Right hindlimb (tissue), 1 donor: ENCODE data around the gene ARRDC5.
"Not testable (repeated sequence)": the region's sequence is repeated elsewhere in the genome, so short reads cannot be mapped to it uniquely, and the experiment has no call there.

Source experiments
- DNase-seq: peaks from one replicate; pipeline ENCODE4 v3.0.0-alpha.2; 2018

The ARRDC5 gene

DNA sequence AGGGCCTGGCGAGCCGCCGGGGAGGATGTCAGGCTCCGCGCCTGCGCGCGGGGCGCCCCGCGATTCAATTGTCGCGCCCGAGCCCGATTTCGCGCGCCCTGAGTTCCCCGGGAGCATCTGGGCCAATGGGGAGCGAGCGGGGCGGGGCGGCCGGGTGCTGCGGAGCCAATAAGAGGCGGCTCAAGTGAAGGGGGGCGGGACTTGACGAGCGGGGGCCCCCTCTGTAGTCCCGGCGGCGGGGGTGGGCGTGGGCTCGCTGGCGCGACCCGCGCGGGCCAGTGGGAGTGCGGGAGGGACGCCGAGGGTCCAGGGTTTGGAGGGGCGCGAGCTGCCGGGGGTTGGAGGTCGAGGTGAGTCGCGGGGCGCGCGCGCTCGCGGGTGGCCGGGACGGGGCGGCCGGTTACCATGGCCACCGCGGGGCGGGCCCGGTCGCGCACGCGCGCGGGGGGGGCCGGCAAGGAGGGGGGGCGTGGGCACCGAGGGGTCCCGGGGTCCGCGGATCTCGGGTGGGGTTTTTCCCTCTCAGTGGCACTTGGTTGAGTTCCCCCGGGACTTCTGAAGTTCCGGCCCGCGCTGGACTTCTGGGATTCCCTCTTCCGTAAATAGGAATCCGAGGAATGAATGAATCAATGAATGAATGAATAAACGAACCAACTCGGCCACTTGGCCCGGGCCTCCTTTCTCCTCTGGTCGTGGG lies 7.3 kb upstream of the ARRDC5 start:
- DNase-seq: peak; percentile 95

DNA sequence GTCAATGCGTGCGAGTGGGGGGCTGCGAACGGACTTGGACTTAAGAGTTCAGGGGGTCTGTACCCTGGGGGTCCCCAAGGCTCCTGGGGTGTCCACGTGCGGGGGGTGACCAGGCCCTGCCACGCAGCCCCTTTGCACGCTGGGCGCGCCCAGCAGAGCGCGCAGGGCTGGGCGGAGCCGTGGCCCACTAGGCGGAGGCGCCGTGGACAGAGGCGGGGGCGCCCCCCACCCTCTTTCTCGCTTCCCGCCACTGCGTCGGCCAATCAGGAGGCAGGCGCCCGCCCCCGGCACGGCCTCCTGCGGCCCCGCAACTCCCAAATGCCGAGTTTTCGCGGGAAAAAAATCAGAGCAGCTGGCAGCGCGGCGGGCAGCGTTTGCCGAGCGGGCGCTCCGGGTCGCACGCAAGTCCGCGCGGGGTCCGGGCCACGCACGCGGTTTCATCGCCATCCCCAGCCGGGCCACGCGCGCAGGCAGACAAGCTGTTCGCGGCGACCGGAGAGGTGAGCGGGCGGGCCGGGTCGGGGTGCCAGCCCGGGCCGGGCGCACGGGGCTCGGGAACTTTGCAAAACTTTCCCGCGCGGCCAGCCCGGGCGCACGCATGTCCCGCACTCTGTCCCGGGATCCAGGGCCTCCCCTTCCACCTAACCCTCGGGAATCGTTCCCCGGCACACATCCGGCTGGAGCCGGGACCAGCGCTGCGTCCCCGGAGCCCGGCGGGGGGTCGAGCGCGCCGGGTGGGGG lies 6.6 kb upstream of the ARRDC5 start, which contains the start of gene UHRF1:
Gene UHRF1, plus strand, starts transcription at position 346 of the 741 bp plus-strand sequence. CDS start 1,385 bp downstream, outside the sequence.
- DNase-seq: peak; percentile 69

- no peak for DNase-seq
These were observed 6.1 kb upstream of the ARRDC5 start for GRCh38 chr19:4908781-4909155.

GRCh38 chr19:4908360-4908759 lies 5.7 kb upstream of the ARRDC5 start:
- no peak for DNase-seq

DNA sequence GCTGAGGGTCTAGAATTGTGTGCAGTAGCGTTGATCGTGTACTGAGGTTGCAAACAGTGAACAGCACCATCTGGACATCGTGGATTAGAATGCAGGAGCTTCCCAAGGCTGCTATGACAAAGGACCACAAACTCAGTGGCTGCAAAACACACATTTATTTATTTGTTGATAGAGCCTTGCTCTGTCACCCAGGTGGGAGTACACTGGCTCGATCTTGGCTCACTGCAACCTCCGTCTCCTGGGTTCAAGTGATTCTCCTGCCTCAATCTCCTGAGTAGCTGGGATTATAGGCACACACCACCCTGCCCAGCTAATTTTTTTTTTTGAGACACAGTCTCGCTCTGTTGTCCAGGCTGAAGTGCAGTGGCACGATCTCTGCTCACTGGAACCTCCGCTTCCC lies 4.3 kb upstream of the ARRDC5 start:
- no peak for DNase-seq

DNA sequence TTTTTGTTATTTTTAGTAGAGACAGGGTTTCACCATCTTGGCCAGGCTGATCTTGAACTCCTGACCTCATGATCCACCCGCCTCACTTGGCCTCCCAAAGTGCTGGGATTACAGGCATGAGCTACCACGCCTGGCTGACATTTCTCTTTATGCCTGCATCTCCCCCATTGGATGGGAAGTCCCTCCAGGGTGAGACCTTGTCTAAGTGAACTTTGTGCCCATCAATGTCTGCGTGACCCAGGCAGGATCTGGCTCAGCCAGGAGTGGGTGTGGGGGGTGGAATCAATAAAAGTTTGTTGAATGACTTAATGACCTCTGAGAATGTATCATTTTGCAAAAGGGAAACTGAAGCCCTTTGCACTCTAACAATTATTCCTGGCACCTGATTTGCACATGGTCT lies 1.8 kb upstream of the ARRDC5 start:
- DNase-seq: no peak

- DNase-seq: not testable (repeated sequence)
These were observed 1.8 kb downstream of the ARRDC5 start for GRCh38 chr19:4900879-4901278.

DNA sequence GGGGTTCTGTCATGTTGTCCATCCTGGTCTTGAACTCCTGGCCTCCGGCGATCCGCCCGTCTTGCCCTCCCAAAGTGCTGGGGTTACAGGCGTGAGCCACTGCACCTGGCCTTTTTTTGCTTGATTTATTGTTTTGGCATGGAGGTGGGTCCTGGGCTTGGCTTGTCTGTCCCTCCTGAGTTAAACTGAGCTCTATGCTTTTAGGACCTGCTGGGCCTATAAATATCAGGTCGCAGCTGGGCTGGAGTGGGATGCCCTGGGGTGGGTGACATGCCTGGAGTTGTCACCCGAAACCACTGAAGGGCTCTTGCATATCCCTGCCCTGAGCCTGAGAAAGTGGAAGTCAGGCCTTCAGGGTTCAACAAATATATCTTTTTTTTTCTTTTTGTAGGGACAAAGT lies 5.5 kb downstream of the ARRDC5 start:
- peak; percentile 33 for DNase-seq

DNA sequence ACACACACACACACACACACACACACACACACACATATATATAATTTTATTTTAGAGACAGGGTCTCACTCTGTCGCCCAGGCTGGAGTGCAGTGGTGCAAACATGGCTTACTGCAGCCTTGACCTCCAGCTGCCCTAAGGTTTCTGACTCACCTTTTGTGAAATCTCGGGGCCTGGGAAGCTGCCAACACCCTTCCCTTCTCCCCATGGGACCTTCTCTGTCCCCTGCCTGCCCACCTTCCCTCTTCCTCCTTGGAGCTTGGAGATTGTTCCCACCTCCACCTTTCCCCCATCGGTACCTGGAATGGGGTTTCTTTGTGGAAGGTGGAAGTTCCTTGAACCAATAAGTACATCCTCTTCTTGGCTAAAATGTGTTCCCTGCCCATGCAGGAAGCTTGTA lies 6.3 kb downstream of the ARRDC5 start:
- no peak for DNase-seq

- not testable (repeated sequence) for DNase-seq
These were observed 9.7 kb downstream of the ARRDC5 start for GRCh38 chr19:4892962-4893361.

GRCh38 chr19:4891066-4891465 lies 11.6 kb downstream of the ARRDC5 start:
- DNase-seq: no peak

DNA sequence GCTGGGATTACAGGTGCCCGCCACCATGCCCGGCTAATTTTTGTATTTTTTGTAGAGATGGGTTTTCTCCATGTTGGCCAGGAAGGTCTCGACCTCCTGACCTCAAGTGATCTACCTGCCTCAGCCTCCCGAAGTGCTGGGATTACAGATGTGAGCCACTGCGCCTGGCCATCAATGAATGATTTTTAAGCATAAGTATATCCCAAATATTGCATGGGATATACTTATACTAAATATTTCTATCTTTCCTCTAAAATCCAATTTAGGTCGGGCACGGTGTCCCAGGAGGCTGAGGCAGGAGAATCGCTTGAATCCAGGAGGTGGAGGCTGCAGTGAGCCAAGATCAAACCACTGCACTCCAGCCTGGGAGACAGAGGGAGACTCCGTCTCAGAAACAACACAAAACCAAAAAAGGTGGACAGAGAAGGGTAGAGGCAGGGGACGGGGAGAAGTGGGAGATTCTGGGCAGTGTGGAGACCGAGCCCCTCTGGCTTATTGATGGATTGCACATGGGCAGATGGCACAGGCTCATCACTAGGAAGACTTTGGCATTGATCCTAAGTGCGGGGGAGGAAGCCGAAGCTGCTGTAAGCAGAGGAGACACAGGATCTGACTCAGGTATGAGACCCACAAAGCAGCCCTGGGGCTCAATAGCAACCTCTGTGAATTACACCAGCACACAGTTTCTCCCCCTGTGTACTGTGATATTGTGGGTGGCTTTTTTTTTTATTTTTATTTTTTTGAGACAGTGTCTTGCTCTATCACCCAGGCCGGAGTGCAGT lies 13.5 kb downstream of the ARRDC5 start:
- DNase-seq: no peak

- not testable (repeated sequence) for DNase-seq
These were observed 14.9 kb downstream of the ARRDC5 start for GRCh38 chr19:4887803-4888202.

DNA sequence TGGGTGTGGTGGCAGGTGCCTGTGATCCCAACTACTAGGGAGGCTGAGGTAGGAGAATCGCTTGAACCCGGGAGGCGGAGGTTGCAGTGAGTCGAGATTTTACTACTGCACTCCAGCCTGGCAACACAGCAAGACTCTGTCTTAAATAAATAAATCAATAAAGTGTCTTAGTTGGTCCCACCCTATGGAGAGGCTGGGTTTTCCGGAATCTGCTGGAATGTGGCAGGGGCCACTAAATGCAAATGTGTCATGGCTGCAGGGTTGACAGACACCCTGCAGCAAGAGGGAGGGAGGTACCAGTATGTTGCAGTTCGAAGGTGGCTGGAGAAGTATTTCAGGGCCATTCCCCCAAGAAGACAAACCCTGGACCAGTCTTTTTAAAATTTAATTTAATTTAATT lies 17.7 kb downstream of the ARRDC5 start:
- DNase-seq: not testable (repeated sequence)

- DNase-seq: not testable (repeated sequence)
These were observed 19.8 kb downstream of the ARRDC5 start for GRCh38 chr19:4882874-4883273.

- DNase-seq: no peak
These were observed 23.7 kb downstream of the ARRDC5 start for GRCh38 chr19:4879041-4879440.

DNA sequence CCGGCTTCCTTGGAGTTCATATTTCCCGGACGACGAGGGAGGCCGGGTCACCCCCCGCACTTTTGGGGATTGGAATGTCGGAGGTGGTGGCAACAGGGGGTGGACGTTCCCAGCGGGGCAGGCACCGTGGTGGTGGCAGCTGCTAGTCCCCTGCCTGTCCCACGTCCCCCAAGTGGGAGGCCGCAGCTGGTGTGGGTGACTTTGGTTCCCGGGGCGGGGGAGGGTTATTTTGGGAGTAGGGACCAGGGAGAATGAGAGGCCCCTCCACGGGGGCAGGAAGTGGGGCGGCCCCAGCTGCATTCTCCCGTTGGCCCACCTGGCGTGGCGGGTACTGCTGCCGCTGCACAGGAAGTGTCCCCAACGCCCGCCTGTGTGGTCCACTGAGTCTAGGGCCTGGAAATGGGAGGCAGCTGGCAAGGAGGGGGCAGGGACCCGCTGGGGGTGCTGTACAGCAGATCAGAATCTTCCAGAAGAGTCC lies 24.2 kb downstream of the ARRDC5 start:
- peak; percentile 68 for DNase-seq

- DNase-seq: peak; percentile 77
These were observed 24.8 kb downstream of the ARRDC5 start for GRCh38 chr19:4877753-4878490.

- DNase-seq: no peak
These were observed 28.8 kb downstream of the ARRDC5 start for GRCh38 chr19:4873930-4874329.

DNA sequence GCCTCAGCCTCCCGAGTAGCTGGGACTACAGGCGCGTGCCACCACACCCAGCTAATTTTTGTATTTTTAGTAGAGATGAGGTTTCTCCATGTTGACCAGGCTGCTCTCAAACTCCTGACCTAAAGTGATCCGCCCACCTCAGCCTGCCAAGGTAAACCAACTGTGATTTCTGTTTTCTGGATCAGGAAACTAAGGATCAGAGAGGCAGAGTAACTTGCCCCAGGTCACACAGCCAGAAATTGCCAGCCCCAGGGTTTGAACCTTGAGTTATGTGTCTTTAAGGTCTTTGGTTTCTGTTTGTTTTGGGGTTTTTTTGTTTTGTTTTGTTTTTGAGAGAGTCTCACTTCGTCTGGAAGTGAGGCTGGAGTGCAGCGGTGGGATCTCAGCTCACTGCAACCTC lies 31.0 kb downstream of the ARRDC5 start:
- no peak for DNase-seq

DNA sequence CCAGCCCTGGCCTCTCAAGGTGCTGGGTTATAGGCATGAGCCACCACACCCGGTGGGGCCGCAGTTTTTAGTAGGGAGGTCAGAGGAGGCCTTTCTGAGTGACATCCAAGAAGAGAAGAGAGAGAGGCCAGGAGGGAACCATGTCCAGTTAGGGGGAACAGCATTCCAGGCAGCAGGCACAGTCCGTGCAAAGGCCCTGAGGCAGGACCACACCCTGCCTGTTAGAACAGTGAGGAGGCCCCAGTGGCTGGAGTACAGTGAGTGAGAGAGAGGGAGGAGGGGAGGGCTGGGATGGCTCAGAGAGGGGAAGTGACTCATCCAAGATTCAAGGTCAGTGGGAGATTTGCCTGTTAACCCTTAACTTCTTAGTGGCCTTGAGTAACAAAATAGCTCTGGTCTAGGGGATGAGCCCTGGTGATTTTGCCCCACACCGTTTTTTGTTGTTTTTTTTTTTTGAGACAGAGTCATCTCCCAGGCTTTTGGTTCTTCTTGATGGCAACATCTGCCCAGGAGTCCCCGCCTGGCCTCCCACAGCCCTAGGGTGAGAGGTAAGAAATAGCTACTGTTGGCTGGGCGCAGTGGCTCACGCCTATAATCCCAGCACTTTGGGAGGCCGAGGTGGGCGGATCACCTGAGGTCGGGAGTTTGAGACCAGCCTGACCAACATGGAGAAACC lies 32.5 kb downstream of the ARRDC5 start:
- DNase-seq: no peak

- no peak for DNase-seq
These were observed 34.3 kb downstream of the ARRDC5 start for GRCh38 chr19:4868286-4868834.
